Naive B cell (primary cell): ENCODE measurements around the gene CFAP73. TPM values are rescaled to one million over a fixed set of nuclear protein-coding genes. Genes with fewer than 3 reads are reported as not detected.
A peak's percentile ranks its signal among the peaks of the same experiment; 100 is the strongest.
"Not testable (repeated sequence)": the region's sequence is repeated elsewhere in the genome, so short reads cannot be mapped to it uniquely, and the experiment has no call there.

Experiments used
- ATAC-seq, 2 donors: fragments of 150-1000 bp; cut with Tn5 transposase; 2 replicates each; pipeline ENCODE4 v1.10.0; 2021; ENCODE audit warnings: low read depth in 2 of 2, mild to moderate bottlenecking in 2 of 2, moderate library complexity in 2 of 2
- DNase-seq: peaks from one replicate; pipeline ENCODE4 v3.0.0; 2022
- H3K27ac Mint-ChIP-seq, 6 donors: one replicate each; pipeline ENCODE4 v1.8.0; 2020 to 2022; ENCODE audit warnings: mild to moderate bottlenecking in 6 of 6, mixed read lengths in 6 of 6, moderate library complexity in 5 of 6, inconsistent platforms in 2 of 6
- H3K27me3 Mint-ChIP-seq, 3 donors: one replicate each; pipeline ENCODE4 v1.8.0; 2021 to 2022; ENCODE audit warnings: mixed read lengths in 3 of 3, mild to moderate bottlenecking in 1 of 3
- H3K36me3 Mint-ChIP-seq, 2 donors: one replicate each; pipeline ENCODE4 v1.8.0; 2020 to 2022; ENCODE audit warnings: mixed read lengths in 2 of 2, inconsistent platforms in 1 of 2, mild to moderate bottlenecking in 1 of 2
- H3K4me1 Mint-ChIP-seq, 3 donors: one replicate each; pipeline ENCODE4 v1.8.0; 2020 to 2022; ENCODE audit warnings: mixed read lengths in 3 of 3, inconsistent platforms in 1 of 3, mild to moderate bottlenecking in 1 of 3, moderate library complexity in 1 of 3
- H3K4me3 Mint-ChIP-seq, 8 donors: one replicate each; pipeline ENCODE4 v1.8.0; 2020 to 2022; ENCODE audit warnings: mild to moderate bottlenecking in 8 of 8, mixed read lengths in 8 of 8, moderate library complexity in 8 of 8, inconsistent platforms in 2 of 8
- H3K9me3 Mint-ChIP-seq, 7 donors: one replicate each; pipeline ENCODE4 v1.8.0; 2020 to 2022; ENCODE audit warnings: mixed read lengths in 7 of 7, mild to moderate bottlenecking in 5 of 7, inconsistent platforms in 2 of 7, moderate library complexity in 1 of 7
- polyA plus RNA-seq, 6 donors: library from polyadenylated mRNA; unstranded; fragments of 300-500 nt; fragmentation: Illumina TruSeq; gene quantifications; one replicate each; pipeline ENCODE4 v1.2.3, GENCODE V29; 2021; ENCODE audit warnings: low read depth in 6 of 6

Gene CFAP73
- polyA plus RNA-seq, 6 donors from 2014 or later, result 1.2 TPM; not detected in 5

DNA sequence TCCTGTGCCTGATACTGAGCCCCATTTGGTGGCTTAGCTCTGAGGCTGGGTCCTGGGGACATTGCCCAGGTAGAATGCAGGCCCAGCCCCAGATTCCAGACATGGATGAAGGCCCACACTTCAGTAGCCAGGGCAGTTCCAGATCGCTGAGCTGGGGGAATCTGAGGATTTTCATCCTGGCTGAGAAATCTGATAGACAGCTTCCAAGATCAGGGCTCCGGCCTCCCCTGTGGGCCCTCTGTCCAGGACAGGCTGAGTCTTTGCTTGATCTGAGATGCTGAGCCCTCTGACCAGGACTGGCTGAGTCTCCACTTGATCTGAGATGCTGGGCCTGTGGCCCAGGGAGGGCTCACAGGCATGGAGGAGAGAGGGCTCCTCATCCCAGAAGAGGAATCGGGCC lies 10.7 kb upstream of the CFAP73 start:
- DNase-seq (no peak), ATAC-seq (no peak)
- no peaks in the 10 kb centered on the region for H3K36me3 Mint-ChIP-seq
- H3K9me3 Mint-ChIP-seq, result no peaks in the 10 kb centered on the region
- peak overlapping the region in 1 of 6 donors; percentile 28 for H3K27ac Mint-ChIP-seq
- peaks cover 22 to 37% (median 31%) of the 10 kb centered on the region in 3 donors for H3K4me1 Mint-ChIP-seq
- peaks cover 0 to 14% (median 0%) of the 10 kb centered on the region in 3 donors for H3K27me3 Mint-ChIP-seq
- peak overlapping the region in 1 of 8 donors; percentile 12 for H3K4me3 Mint-ChIP-seq

- H3K27me3 Mint-ChIP-seq, result peaks cover 0 to 5% (median 0%) of the 10 kb centered on the region in 3 donors
- H3K9me3 Mint-ChIP-seq, result no peaks in the 10 kb centered on the region
- peaks cover 18 to 32% (median 23%) of the 10 kb centered on the region in 3 donors for H3K4me1 Mint-ChIP-seq
- ATAC-seq (no peak), DNase-seq (no peak)
- no peaks in the 10 kb centered on the region for H3K36me3 Mint-ChIP-seq
- no peak overlapping the region for H3K4me3 Mint-ChIP-seq
- peak overlapping the region in 2 of 6 donors; percentile 32 to 77 for H3K27ac Mint-ChIP-seq
These were observed 8.8 kb upstream of the CFAP73 start for GRCh38 chr12:113140706-113141105.

DNA sequence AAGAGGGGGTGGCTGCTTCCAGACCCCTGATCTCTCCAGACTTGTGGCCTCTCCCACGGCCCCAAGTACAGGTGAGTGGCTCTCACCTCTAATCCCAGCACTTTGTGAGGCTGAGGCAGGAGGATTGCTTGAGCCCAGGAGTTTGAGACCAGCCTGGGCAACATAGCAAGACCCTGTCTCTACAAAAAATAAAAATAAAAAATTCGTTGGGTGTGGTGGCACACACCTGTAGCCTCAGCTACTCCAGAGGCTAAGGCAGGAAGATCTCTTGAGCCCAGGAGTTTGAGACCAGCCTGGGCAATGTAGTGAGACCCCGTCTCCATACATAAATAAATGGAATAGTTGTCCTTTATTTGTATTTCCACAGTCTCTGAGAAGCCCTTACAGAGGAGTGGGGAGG lies 7.8 kb upstream of the CFAP73 start:
- H3K27me3 Mint-ChIP-seq, DNase-seq, H3K36me3 Mint-ChIP-seq, ATAC-seq, H3K9me3 Mint-ChIP-seq: not testable (repeated sequence)
- peak overlapping the region in 5 of 6 donors; percentile 79 to 96 (median 93) for H3K27ac Mint-ChIP-seq
- peak overlapping the region in 2 of 8 donors; percentile 39 to 63 for H3K4me3 Mint-ChIP-seq
- H3K4me1 Mint-ChIP-seq, result peaks cover 10 to 22% (median 15%) of the 10 kb centered on the region in 3 donors

DNA sequence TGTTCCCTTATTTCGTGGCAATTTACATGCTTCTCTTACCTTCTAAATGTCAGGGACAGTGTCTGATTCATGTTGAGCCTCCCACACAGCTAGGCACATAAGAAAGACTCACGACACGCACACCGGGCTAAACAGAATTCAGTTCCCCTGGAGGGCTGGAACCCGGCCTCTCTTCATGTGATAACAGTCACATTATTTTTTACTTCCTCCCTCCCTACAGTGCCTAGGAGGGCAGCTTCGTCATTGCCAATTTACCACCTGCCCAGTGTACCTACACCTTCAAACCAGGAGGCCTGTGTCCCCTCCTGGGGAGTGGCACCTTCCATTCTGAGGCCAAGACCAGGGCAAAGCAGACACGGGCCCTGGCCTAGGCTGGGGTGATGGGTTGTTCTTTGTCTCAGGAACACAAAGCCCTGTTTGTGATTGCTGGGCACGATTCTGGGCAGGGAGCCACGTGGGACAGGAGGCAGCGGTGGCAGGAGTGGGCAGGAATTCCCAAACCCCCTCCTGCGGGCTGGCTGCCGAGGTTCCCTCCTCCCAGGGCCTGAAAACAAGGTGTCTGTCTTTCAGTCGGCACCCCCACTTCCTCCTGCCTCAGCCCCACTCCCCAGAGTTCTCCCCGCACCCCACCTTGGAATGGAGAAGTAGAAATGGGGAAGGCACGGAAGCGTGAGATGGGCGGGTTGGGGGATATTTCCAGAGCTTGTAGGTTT lies 7.2 kb upstream of the CFAP73 start:
- Mint-ChIP-seq H3K36me3 (no peaks in the 10 kb centered on the region), H3K27ac (peak overlapping the region; percentile 51 to 96 (median 90)), H3K4me1 (peaks cover 10 to 20% (median 15%) of the 10 kb centered on the region in 3 donors), H3K4me3 (peak overlapping the region in 6 of 8 donors; percentile 26 to 67 (median 60)), H3K27me3 (no peaks in the 10 kb centered on the region), H3K9me3 (peaks cover 0 to 4% (median 2%) of the 10 kb centered on the region in 7 donors)
- DNase-seq (peak; percentile 68), ATAC-seq (peak; percentile 77 to 82)

DNA sequence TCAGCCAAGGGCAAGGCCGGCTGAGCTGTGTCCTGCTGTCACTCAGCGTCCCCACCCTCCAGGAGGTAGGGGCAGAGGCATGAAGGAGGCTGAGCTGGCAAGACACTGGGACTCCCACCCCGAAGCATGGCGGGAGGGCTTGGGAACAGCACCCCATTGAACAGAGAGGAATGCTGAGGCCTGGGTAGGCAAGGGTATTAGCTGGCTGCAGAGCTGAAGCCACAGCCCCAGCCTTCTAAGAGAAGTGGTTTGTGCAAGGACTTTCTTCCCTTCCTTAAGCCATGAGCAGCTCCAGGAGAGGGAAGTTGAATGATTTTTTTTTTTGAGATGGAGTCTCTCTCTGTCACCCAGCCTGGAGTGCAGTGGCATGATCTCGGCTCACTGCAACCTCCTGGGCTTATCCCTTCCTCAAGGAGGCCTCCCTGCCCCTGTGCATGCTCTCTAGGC lies 6.6 kb upstream of the CFAP73 start:
- no peaks in the 10 kb centered on the region for H3K27me3 Mint-ChIP-seq
- H3K4me1 Mint-ChIP-seq, result peaks cover 10 to 20% (median 15%) of the 10 kb centered on the region in 3 donors
- peak overlapping the region in 5 of 8 donors; percentile 5 to 56 (median 33) for H3K4me3 Mint-ChIP-seq
- ATAC-seq (no peak), DNase-seq (no peak)
- peaks cover 0 to 7% (median 3%) of the 10 kb centered on the region in 7 donors for H3K9me3 Mint-ChIP-seq
- no peaks in the 10 kb centered on the region for H3K36me3 Mint-ChIP-seq
- H3K27ac Mint-ChIP-seq, result peak overlapping the region; percentile 28 to 94 (median 82)

- Mint-ChIP-seq H3K36me3 (no peaks in the 10 kb centered on the region), H3K4me1 (peaks cover 10 to 20% (median 15%) of the 10 kb centered on the region in 3 donors), H3K27ac (no peak overlapping the region), H3K27me3 (no peaks in the 10 kb centered on the region), H3K9me3 (peaks cover 0 to 8% (median 3%) of the 10 kb centered on the region in 7 donors), H3K4me3 (peak overlapping the region in 1 of 8 donors; percentile 5)
- ATAC-seq (no peak), DNase-seq (no peak)
These were observed 5.6 kb upstream of the CFAP73 start for GRCh38 chr12:113143959-113144358.

DNA sequence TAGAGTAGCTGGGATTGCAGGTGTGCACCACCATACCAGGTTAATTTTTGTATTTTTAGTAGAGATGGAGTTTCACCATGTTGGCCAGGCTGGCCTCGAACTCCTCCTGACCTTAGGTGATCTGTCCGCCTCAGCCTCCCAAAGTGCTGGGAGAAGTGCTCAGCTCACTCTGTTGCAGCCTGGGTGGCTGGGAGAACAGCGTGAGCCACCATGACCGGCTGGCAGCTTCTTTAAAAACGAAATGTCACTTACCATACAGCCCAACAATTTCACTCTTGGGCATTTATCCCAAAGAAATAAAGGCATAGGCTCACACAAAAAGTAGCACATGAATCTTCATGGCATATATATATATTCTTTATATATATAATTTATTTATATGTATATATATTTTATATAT lies 4.7 kb upstream of the CFAP73 start:
- H3K4me3 Mint-ChIP-seq, result no peak overlapping the region
- DNase-seq (no peak), ATAC-seq (no peak)
- peaks cover 0 to 8% (median 3%) of the 10 kb centered on the region in 7 donors for H3K9me3 Mint-ChIP-seq
- H3K36me3 Mint-ChIP-seq, result no peaks in the 10 kb centered on the region
- H3K4me1 Mint-ChIP-seq, result peaks cover 10 to 20% (median 15%) of the 10 kb centered on the region in 3 donors
- no peak overlapping the region for H3K27ac Mint-ChIP-seq
- no peaks in the 10 kb centered on the region for H3K27me3 Mint-ChIP-seq

GRCh38 chr12:113145720-113146551 lies 3.6 kb upstream of the CFAP73 start:
- Mint-ChIP-seq H3K4me3 (no peak overlapping the region), H3K27ac (peak overlapping the region in 1 of 6 donors; percentile 13), H3K27me3 (no peaks in the 10 kb centered on the region), H3K4me1 (peaks cover 10 to 20% (median 15%) of the 10 kb centered on the region in 3 donors), H3K36me3 (no peaks in the 10 kb centered on the region), H3K9me3 (peaks cover 0 to 8% (median 3%) of the 10 kb centered on the region in 7 donors)
- ATAC-seq, result no peak
- no peak for DNase-seq

DNA sequence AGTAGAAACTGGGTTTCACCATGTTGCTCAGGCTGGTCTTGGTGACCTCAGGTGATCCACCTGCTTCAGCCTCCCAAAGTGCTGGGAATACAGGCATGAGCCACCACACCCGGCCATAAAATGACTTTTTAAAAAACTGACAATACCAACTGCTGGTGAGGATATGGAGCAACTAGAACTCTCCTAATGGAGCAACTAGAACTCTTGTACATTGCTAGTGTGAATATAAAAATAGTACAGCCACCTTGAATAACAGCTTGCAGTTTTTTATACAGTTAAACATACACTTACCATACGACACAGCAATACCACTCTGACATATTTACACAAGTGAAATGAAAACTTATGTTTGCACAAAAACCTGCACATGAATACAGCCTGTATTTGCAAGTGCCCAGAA lies 2.5 kb upstream of the CFAP73 start:
- DNase-seq, result no peak
- peaks cover 10 to 15% (median 15%) of the 10 kb centered on the region in 3 donors for H3K4me1 Mint-ChIP-seq
- H3K9me3 Mint-ChIP-seq, result peaks cover 0 to 8% (median 3%) of the 10 kb centered on the region in 7 donors
- no peaks in the 10 kb centered on the region for H3K36me3 Mint-ChIP-seq
- H3K27ac Mint-ChIP-seq, result no peak overlapping the region
- ATAC-seq, result no peak
- no peak overlapping the region for H3K4me3 Mint-ChIP-seq
- H3K27me3 Mint-ChIP-seq, result no peaks in the 10 kb centered on the region

GRCh38 chr12:113151655-113152054 lies 2.1 kb downstream of the CFAP73 start:
- Mint-ChIP-seq H3K36me3 (no peaks in the 10 kb centered on the region), H3K27ac (peak overlapping the region in 2 of 6 donors; percentile 60 to 86), H3K4me3 (peak overlapping the region in 6 of 8 donors; percentile 57 to 89 (median 86)), H3K27me3 (no peaks in the 10 kb centered on the region), H3K4me1 (peaks cover 7 to 21% (median 17%) of the 10 kb centered on the region in 3 donors), H3K9me3 (peaks cover 0 to 8% (median 3%) of the 10 kb centered on the region in 7 donors)
- no peak for ATAC-seq
- no peak for DNase-seq

DNA sequence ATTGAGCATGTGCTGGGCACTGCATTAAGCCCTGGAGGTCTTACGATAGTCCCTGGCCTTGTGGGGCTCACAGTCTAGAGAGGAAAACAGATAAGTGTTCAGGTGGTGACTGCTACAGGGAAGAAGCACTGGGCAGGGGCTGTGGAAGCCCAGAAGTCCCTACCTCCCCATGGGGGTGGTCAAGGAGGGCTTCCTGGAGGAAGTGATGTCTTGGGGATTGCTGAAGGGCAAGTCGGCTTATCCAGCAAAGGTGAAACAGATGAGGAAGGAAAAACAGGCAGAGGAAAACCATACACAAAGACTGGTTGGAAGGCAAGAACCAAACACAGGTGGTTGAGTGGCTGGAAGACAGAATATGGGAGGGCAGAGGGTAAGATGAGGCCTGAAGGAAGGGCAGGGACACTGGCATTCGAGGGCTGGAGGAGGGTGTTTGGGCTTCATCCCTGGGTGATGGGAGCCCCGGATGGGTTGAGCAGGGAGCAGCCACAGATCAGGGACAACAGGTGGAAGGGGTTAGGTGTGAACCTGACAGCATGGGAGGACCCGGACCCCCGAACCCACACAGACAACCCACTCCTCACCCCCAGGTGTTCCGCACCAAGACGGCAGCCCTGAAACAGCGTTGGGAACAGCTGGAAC lies 2.8 kb downstream of the CFAP73 start:
- H3K4me1 Mint-ChIP-seq, result peaks cover 7 to 25% (median 17%) of the 10 kb centered on the region in 3 donors
- ATAC-seq, result no peak
- peak overlapping the region in 4 of 6 donors; percentile 2 to 95 (median 72) for H3K27ac Mint-ChIP-seq
- peak overlapping the region; percentile 57 to 89 (median 86) for H3K4me3 Mint-ChIP-seq
- H3K27me3 Mint-ChIP-seq, result no peaks in the 10 kb centered on the region
- H3K36me3 Mint-ChIP-seq, result peaks cover 0 to 6% of the 10 kb centered on the region in 2 donors
- H3K9me3 Mint-ChIP-seq, result peaks cover 0 to 4% (median 2%) of the 10 kb centered on the region in 7 donors
- DNase-seq, result no peak

- Mint-ChIP-seq H3K27me3 (no peaks in the 10 kb centered on the region), H3K36me3 (peaks cover 0 to 10% of the 10 kb centered on the region in 2 donors), H3K4me1 (peaks cover 7 to 26% (median 17%) of the 10 kb centered on the region in 3 donors), H3K27ac (peak overlapping the region in 5 of 6 donors; percentile 11 to 89 (median 81)), H3K4me3 (peak overlapping the region; percentile 57 to 89 (median 86)), H3K9me3 (no peaks in the 10 kb centered on the region)
- DNase-seq, result peak; percentile 56
- peak; percentile 81 to 83 for ATAC-seq
These were observed 3.6 kb downstream of the CFAP73 start for GRCh38 chr12:113152835-113153814.
